ENCODE measurements around the gene EPB41L2.

EPB41L2 gene

GRCh38 chr6:130997061-130997753 is 65.8 kb downstream of the EPB41L2 start:
- no peak for TF ChIP-seq CTCF (IDR thresholded peaks at IDR 0.05)

- no peak for TF ChIP-seq CTCF (IDR thresholded peaks at IDR 0.05)
These were observed 66.4 kb downstream of the EPB41L2 start for GRCh38 chr6:130996635-130997034.

- no peak for TF ChIP-seq CTCF (IDR thresholded peaks at IDR 0.05)
These were observed 67.1 kb downstream of the EPB41L2 start for GRCh38 chr6:130995783-130996447.

GRCh38 chr6:130994319-130995097 is 68.5 kb downstream of the EPB41L2 start:
- no peak for TF ChIP-seq CTCF (IDR thresholded peaks at IDR 0.05)

GRCh38 chr6:130993292-130993765 is 69.7 kb downstream of the EPB41L2 start:
- no peak for TF ChIP-seq CTCF (IDR thresholded peaks at IDR 0.05)

- TF ChIP-seq CTCF (IDR thresholded peaks at IDR 0.05) = no peak
These were observed 71.5 kb downstream of the EPB41L2 start for GRCh38 chr6:130991422-130992137.

GRCh38 chr6:130985115-130985514 is 77.9 kb downstream of the EPB41L2 start:
- no peak for TF ChIP-seq CTCF (IDR thresholded peaks at IDR 0.05)
